Islet precursor cell (in vitro differentiated cells): ENCODE results near the gene WNT3.

ENCODE experiments used
- DNase-seq: peaks from one replicate; pipeline ENCODE4 v3.0.0-alpha.2; 2018

WNT3 gene

GRCh38 chr17:46782250-46782953 is 36.1 kb downstream of the WNT3 start:
- DNase-seq = peak; percentile 81

- no peak for DNase-seq
Measured at GRCh38 chr17:46780003-46780373, 38.5 kb downstream of the WNT3 start.

- peak; percentile 53 for DNase-seq
Measured at GRCh38 chr17:46777943-46778915, 40.3 kb downstream of the WNT3 start.

- peak; percentile 50 for DNase-seq
Measured at GRCh38 chr17:46776298-46777005, 42.0 kb downstream of the WNT3 start.

GRCh38 chr17:46774108-46774737 is 44.3 kb downstream of the WNT3 start:
- DNase-seq = no peak

GRCh38 chr17:46773676-46774075 is 44.8 kb downstream of the WNT3 start:
- DNase-seq = peak; percentile 56

GRCh38 chr17:46773221-46773605 is 45.3 kb downstream of the WNT3 start:
- peak; percentile 64 for DNase-seq

- DNase-seq = peak; percentile 74
Measured at GRCh38 chr17:46772475-46773220, 45.8 kb downstream of the WNT3 start.

GRCh38 chr17:46771561-46772474 is 46.7 kb downstream of the WNT3 start:
- DNase-seq = peak; percentile 86

- peak; percentile 86 for DNase-seq
Measured at GRCh38 chr17:46770818-46771560, 47.5 kb downstream of the WNT3 start.

GRCh38 chr17:46770439-46770817 is 48.1 kb downstream of the WNT3 start:
- no peak for DNase-seq

- peak; percentile 54 for DNase-seq
Measured at GRCh38 chr17:46769531-46770438, 48.7 kb downstream of the WNT3 start.

- DNase-seq = peak; percentile 30
Measured at GRCh38 chr17:46768896-46769295, 49.6 kb downstream of the WNT3 start.

- DNase-seq = no peak
Measured at GRCh38 chr17:46768540-46768870, 50.0 kb downstream of the WNT3 start.

GRCh38 chr17:46766493-46767491 is 51.7 kb downstream of the WNT3 start:
- DNase-seq = peak; percentile 51

- DNase-seq = peak; percentile 57
Measured at GRCh38 chr17:46765453-46765852, 53.0 kb downstream of the WNT3 start.

- DNase-seq = peak; percentile 84
Measured at GRCh38 chr17:46764709-46765401, 53.6 kb downstream of the WNT3 start.
